GM19438 (cell line): Measurements from ENCODE around the gene DPPA4.

Experiments
- ATAC-seq: cut with Tn5 transposase; IDR thresholded peaks from one replicate; pipeline ENCODE4 v1.9.1; 2021; ENCODE audit warnings: low read depth; ENCODE audit not compliant: unreplicated experiment

Gene DPPA4

DNA sequence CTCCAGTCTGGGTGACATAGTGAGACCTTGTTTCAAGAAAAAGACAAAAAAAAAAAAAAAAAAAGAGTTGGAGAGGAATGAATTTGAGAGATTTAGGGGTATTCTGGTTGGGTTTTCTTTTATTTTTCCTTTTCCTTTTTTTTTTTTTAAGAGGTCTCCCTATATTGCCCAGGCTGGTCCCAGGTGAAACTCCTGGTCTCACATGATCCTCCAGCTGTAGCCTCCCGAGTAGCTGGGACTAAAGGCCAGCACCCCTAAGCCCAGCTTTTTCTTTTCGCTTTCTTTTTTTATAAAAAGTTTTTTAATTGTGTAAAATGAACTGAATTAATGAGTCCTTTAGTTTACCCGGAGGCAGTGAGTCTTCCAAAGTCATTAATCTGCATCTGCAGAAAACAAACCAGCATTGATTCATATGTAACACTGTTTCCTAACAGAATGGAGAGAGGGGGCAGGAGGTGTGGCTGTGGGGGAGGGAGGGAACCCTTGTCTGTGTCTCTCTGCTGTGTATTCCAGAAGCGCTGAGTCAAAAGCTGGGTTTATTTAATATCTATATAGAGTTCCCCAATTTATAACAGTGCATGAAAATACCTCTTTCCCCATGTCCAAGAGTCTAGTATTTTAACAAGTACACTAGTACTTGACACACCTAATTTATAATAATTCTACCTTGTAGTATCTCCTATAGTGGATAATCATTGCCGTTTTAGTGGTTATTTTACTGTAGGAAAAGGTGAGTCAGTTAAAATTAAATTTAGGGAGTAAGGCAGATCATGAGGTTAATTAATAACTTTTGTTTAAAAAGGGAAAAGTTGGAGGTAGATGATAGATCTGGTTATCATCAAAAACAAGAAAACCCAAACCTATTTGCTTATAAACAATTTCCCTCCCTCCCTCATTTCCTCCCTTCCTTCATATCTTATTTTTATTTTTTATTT, 2.6 kb upstream of the DPPA4 start:
- ATAC-seq = no peak

DNA sequence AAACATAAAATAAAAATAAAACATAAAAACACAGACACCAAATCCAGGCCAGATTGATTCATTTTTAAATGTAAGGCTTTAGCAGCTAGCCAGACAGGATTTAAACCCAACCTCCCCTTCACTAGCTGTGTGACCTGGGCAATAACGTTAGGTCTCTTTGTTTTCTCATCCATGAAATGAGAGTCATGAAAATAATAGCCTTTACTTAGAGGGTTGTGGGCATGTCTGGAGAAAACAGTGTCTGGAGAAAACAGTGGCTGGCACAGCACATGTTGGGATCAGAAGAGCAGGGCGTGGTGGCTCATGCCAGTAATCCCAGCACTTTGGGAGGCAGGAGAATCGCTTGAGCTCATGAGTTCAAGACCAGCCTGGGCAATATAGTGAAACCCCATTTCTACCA, 1.9 kb upstream of the DPPA4 start:
- no peak for ATAC-seq

DNA sequence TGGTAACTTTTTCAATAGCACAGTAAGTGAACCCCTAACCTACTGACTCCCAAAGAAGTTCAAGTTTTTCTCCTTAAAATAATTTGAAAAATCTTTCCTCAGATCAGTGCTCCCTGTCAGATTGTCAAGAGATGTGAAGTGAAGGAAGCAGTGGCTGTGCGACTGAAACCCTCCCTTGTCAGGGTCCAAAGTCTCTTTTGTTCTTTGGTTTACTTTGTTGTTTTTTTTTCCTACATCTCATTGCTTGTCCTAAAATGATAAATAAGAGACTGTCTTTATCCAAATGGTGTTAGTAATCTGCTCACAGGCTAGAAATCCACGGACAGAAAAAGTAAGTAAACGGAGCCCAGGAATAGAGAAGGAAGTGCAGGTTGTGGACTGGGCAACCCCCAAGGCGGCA, 976 bp upstream of the DPPA4 start:
- no peak for ATAC-seq

DNA sequence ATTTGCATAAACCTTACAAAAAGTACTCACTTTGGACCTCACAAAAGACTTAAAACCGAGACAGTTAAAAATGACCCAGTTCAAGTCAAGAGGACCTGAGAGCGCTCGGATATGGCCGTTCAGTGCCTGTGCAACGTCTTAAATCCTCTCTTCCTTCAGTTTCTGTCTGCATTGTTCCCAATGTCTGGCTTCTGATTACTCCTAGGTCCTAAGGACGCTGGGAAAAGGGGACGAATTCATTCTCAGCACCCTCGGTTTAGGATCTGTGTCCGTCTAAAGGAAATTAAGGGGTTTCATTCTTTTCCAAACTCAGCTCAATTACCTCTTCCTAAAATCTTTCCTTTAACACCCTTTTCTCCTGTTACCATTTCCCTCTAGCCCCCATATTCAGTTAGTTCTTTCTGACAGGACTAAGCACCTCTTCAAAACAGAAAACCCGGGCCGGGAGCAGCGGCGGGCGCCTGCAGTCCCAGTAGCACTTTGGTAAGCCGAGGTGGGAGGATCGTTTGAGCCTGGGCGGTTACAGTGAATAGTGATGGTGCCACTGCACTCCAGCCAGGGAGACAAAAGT, 970 bp downstream of the DPPA4 start:
- no peak for ATAC-seq

DNA sequence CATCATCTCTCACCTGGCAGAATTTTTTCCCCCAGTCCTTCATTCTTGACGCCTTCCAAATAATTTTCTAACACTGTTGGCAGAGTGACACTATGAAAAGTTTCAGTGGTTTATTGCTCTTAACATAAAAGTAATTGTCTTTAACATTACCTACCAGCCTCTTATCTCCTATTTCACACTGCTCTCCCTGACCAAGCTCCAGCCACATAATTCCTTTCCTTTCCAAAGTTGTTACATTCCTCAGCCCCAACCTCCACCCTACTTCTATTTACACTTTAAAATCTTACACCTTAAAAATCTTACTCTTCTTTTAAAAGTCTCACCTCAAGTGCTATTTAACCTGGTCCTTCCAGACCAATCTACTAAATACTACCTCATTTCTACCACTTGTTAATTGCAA, 2.8 kb downstream of the DPPA4 start:
- no peak for ATAC-seq

DNA sequence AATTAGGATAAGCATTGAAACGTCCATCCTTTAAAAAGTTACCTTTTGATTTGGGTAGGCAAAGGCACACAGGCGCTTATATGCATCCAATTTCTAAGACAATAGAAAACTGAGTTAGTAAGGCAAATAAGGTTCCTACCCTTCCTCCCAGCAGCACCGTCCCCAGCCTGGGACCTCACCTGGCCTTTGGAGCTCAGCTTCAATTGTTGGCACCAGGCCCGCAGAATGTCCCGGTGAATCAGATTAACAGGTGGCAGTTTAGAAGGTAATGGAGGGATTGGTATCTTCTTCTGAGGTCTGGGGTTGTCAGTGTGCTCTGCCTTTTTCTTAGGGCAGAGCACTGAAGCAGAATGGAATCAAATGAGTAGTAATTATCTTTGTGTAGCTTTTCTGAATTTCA, 5.7 kb downstream of the DPPA4 start:
- ATAC-seq = no peak

DNA sequence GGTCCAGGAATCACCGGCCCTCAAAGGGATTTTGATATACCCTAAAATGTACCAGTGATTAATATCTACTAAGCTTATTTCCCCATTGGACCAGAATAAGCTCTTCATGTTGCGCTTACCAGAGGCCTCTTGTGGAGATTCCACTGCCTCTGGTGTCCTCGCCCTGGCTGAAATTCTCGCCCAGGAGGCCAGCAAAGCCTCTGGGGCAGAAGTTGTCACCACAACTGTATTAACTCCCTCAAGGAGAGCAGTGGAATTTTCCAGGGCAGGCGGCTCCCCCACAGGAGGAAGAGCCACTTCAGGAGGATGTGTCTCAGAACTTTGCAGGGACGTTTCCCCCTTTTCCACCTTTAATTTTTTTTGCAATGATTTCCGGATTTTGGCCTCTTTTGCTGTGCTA, 6.9 kb downstream of the DPPA4 start:
- no peak for ATAC-seq

DNA sequence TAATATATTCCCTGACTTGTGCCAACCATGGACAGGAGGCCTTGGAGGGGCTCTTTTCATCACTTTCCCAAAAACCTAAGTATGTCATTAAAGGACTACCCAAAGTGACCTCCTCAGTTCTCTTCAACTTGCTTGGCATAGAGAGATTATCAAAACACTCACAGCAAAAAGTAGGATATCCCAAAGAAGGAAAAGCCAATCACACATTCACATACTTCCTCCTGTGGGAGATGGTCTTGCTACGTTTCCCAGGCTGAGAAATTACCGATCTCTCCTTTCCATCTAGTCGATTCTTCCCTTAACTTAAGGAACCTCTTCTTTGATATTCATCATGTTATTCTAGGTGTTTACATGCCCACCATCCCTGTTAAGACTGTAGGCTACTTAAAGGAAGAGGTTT, 9.1 kb downstream of the DPPA4 start:
- no peak for ATAC-seq

DNA sequence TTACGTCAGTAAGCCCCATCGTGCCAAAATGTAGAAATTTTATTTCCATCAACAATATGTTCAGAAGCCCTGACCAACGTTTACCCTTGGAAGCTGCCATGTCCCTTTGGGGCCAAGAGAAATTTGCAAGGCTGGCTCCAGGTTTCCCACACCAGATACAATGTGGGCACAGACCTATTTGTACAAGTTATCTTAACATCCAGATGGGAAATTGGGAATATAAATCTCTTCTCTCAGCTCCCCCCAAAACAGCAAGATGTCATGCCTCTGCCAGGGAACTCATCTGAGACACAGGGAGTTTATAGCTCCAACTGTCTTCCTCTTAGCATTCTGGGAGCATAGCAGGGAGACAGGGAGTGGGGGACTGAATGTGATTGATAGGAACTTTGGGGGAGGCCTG, 11.7 kb downstream of the DPPA4 start:
- ATAC-seq = no peak

DNA sequence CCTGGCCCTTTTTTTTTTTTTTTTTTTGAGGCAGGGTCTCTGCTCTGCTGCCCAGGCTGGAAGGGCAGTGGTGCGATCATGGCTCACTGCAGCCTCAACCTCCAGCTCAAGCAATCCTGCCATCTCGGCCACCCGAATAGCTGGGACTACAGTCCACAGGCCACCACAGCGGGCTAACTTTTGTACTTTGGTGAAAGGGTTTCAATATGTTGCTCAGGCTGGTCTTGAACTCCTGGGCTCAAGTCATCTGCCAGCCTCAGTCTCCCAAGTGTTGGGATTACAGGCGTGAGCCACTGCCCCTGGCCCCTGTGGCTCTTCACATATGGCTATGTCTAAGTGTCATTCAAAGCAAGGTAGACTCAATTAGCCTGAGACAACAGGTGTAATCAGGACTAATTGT, 12.2 kb downstream of the DPPA4 start:
- ATAC-seq = no peak

DNA sequence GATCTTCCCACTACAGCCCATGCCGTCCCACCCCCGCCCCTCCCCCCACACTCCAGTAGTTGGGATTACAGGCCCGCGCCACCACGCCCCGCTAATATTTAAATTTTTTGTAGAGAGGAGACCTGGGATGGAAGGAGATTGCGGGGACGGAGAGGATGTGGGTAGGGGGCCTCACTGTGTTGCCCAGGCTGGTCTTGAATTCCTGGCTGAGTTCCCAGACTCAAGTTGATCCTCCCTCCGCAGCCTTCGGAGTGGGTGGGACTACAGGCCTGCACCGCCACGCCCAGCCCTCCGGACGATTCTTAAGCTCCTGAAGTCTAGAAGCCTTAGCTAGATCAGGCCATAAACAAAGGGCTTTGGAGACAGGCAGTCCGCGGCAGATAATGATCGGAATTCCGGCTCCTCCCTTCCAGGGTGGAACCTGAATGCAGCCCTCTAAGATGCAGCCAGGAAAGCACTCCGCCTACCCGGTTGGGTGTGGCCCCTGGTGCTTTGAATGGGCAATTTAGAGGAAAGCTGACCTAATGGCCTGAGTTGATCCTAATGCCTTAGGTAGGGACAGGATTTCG, 21.1 kb downstream of the DPPA4 start, which contains the start of gene DPPA2:
TSS of gene DPPA2 (minus strand) at position 356 of the 569 bp plus-strand sequence. CDS start 1,975 bp downstream, outside the sequence.
- no peak for ATAC-seq

DNA sequence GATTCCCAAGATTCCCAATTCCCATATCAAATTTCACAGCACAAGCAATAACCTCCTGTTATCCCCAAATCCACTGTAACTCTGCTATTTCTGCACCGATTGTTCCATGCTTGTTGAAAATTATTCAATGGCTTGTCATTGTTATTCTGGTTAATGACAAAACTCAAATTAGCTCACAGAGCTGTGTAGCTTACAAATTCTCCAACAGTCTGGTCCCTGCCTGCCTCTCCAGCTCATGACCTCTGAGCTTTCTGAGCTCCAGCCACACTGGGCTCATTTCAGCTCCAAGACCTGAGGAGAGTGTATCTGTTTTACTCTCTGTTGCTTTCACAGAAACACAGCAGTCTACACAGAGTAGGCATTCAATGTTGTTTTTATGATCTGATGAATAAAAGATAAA, 24.3 kb downstream of the DPPA4 start:
- ATAC-seq = no peak

DNA sequence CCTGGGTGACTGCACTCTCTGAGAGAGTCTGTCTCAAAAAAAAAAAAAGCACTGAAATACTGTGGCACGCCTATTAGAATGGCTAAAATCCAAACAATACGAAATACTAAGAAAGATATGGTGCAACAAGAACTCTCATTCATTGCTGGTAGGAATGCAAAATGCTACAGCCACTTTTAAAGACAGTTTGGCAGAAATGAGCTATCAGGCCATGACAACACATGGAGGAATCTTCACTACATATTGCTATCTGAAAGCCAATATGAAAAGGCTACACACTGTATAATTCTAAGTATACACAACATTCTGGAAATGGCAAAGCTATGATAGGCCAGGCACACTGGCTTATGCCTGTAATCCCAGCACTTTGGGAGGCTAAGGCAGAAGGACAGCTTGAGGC, 39.9 kb downstream of the DPPA4 start:
- ATAC-seq = no peak

DNA sequence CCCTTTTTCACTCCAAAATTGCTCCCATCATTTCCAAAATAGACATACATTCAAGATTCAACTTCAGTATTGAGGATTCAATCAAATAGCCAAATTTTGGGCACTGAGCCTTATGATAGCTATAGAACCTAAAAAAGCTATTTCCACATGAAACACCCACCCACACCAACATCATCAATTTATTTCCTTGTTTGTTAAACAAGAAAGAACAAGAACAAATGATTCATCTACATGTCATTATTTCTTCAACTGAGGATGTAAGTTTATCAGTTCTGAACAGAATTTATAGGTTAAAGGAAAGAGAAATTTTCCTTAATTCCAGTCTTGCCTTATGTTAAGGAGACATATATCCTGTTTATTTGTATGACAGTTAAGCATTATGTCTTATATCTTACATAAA, 53.3 kb downstream of the DPPA4 start:
- no peak for ATAC-seq

DNA sequence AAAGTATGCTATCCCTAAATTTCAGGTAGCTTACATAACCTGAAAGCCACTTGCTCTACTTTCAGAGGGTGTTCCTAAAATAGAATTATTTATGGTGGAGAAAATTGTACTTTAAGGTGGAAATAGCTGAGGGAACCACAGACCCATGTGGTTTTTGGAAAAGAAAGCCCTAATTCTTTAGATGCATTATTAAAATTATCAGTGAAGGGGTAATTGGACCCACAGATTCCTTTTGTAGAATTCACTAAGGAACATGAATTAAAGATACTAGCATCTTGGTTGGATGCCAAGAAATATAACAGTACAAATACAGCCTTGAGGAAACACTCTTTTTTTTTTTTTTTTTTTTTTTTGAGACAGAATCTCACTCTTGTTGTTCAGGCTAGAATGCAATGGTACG, 58.8 kb downstream of the DPPA4 start:
- no peak for ATAC-seq

DNA sequence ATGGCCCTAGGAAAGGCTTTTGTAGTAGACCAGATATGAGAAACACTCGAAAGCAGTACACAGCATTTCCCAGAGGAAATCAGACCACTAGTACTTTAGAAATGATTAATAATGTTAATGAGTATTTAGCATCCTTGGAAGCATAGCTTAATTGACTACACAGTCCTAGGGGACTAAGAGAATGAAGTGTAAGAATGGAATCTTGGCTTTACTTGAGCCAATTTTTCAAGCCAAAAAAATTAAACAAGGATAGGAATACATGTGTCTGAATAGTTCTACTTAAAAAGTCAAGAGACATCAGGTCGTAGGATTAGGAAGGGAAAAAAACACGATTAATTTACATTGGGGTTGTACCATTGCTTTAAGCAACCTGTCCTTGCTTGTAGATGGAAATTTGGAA, 59.2 kb downstream of the DPPA4 start:
- ATAC-seq = no peak
